Measurements from ENCODE around the gene GRIK4.

Gene GRIK4

GRCh38 chr11:120811731-120812130, 300.2 kb downstream of the GRIK4 start:
- TF ChIP-seq CTCF (IDR thresholded peaks at IDR 0.05; ENCODE audit: insufficient read depth, low read depth, low read length, missing control alignments): no peak
- no peak overlapping the region for H3K4me3 ChIP-seq (ENCODE audit: low read depth, low read length)
- DNase-seq (ENCODE audit: low read depth): no peak

- no peak for TF ChIP-seq CTCF (IDR thresholded peaks at IDR 0.05; ENCODE audit: insufficient read depth, low read depth, low read length, missing control alignments)
- DNase-seq (ENCODE audit: low read depth): no peak
- H3K4me3 ChIP-seq (ENCODE audit: low read depth, low read length): no peak overlapping the region
Measured at GRCh38 chr11:120814531-120815318, 303.2 kb downstream of the GRIK4 start.

- no peak for DNase-seq (ENCODE audit: low read depth)
- H3K4me3 ChIP-seq (ENCODE audit: low read depth, low read length): no peak overlapping the region
- no peak for TF ChIP-seq CTCF (IDR thresholded peaks at IDR 0.05; ENCODE audit: insufficient read depth, low read depth, low read length, missing control alignments)
Measured at GRCh38 chr11:120815319-120816100, 304.0 kb downstream of the GRIK4 start.

- H3K4me3 ChIP-seq (ENCODE audit: low read depth, low read length): no peak overlapping the region
- no peak for DNase-seq (ENCODE audit: low read depth)
Measured at GRCh38 chr11:120816176-120816575, 304.6 kb downstream of the GRIK4 start.

GRCh38 chr11:120816711-120817110, 305.2 kb downstream of the GRIK4 start:
- TF ChIP-seq CTCF (IDR thresholded peaks at IDR 0.05; ENCODE audit: insufficient read depth, low read depth, low read length, missing control alignments): no peak
- DNase-seq (ENCODE audit: low read depth): no peak
- H3K4me3 ChIP-seq (ENCODE audit: low read depth, low read length): no peak overlapping the region

More at GRCh38 chr11:120816176-120816575, 304.6 kb downstream of the GRIK4 start:
- no peak for TF ChIP-seq CTCF (IDR thresholded peaks at IDR 0.05; ENCODE audit: insufficient read depth, low read depth, low read length, missing control alignments)

- H3K4me3 ChIP-seq (ENCODE audit: low read depth, low read length): no peak overlapping the region
- no peak for DNase-seq (ENCODE audit: low read depth)
- no peak for TF ChIP-seq CTCF (IDR thresholded peaks at IDR 0.05; ENCODE audit: insufficient read depth, low read depth, low read length, missing control alignments)
Measured at GRCh38 chr11:120817158-120817557, 305.6 kb downstream of the GRIK4 start.

Data from GM12865 (cell line).